Fibroblast of lung (primary cell): Measurements from ENCODE around the gene KRT76. TPM values are rescaled to one million over a fixed set of nuclear protein-coding genes. Genes with fewer than 3 reads are reported as not detected.
A peak's percentile ranks its signal among the peaks of the same experiment; 100 is the strongest.

ENCODE experiments used
- DNase-seq, 2 donors: peaks; one replicate each; pipeline versions ENCODE4 v3.0.0 to v3.0.0-alpha.2; 2010; ENCODE audit warnings: low read depth in 2 of 2
- H2AFZ ChIP-seq: 2 replicates; pipeline ENCODE4 v1.5.1; 2012; ENCODE audit warnings: low read length, control low read depth, inconsistent platforms
- H3K27ac ChIP-seq: 2 replicates; pipeline ENCODE4 v1.5.1; 2011; ENCODE audit warnings: low read length, control low read depth; ENCODE audit not compliant: insufficient read depth
- H3K27me3 ChIP-seq: 2 replicates; pipeline ENCODE4 v1.5.1; 2011; ENCODE audit warnings: mild to moderate bottlenecking, low read length; ENCODE audit not compliant: control insufficient read depth, insufficient read depth
- H3K36me3 ChIP-seq: 2 replicates; pipeline ENCODE4 v1.5.1; 2011; ENCODE audit warnings: low read length; ENCODE audit not compliant: control insufficient read depth, insufficient read depth
- H3K4me1 ChIP-seq: 2 replicates; pipeline ENCODE4 v1.5.1; 2011; ENCODE audit warnings: low read length; ENCODE audit not compliant: control insufficient read depth, insufficient read depth; ENCODE audit errors: extremely low read depth
- H3K4me2 ChIP-seq: 2 replicates; pipeline ENCODE4 v1.5.1; 2011; ENCODE audit warnings: low read length, control low read depth; ENCODE audit not compliant: insufficient read depth; ENCODE audit errors: extremely low read depth
- H3K4me3 ChIP-seq, 4 experiments: fragments of 200-600 bp in 1 of 4; sonication (generic) in 1 of 4; replicated peaks in 1 of 4; 2 replicates each; pipeline ENCODE4 v1.5.1; 2011 to 2016; ENCODE audit warnings: low read length in 4 of 4, low read depth in 3 of 4, mild to moderate bottlenecking in 3 of 4, control low read depth in 2 of 4, inconsistent platforms in 1 of 4, mixed read lengths in 1 of 4; ENCODE audit not compliant: insufficient read depth in 1 of 4; ENCODE audit errors: control extremely low read depth in 1 of 4
- H3K79me2 ChIP-seq: 2 replicates; pipeline ENCODE4 v1.5.1; 2012; ENCODE audit warnings: mild to moderate bottlenecking, low read length, inconsistent platforms; ENCODE audit not compliant: control insufficient read depth, insufficient read depth
- H3K9ac ChIP-seq: 2 replicates; pipeline ENCODE4 v1.5.1; 2011; ENCODE audit warnings: mild to moderate bottlenecking, low read length, control low read depth; ENCODE audit not compliant: insufficient read depth
- H3K9me3 ChIP-seq: 2 replicates; pipeline ENCODE4 v1.5.1; 2012; ENCODE audit warnings: low read depth, low read length; ENCODE audit not compliant: control insufficient read depth, insufficient read depth
- H4K20me1 ChIP-seq: 2 replicates; pipeline ENCODE4 v1.5.1; 2011; ENCODE audit warnings: low read length; ENCODE audit not compliant: control insufficient read depth, insufficient read depth; ENCODE audit errors: extremely low read depth
- CTCF ChIP-seq, 2 donors: IDR thresholded peaks in 1 of 2; conservative IDR thresholded peaks in 1 of 2; 1 replicate in 1 of 2; 2 replicates in 1 of 2; pipeline ENCODE4 v1.5.1; 2011 to 2012; ENCODE audit warnings: low read length in 2 of 2, control low read depth in 1 of 2, inconsistent platforms in 1 of 2, low read depth in 1 of 2, mild to moderate bottlenecking in 1 of 2
- EZH2 ChIP-seq: IDR thresholded peaks from 2 replicates; pipeline ENCODE4 v1.5.1; 2012; ENCODE audit warnings: low read length, control low read depth, mild to moderate bottlenecking; ENCODE audit errors: missing control alignments
- polyA plus RNA-seq, 2 donors: library from polyadenylated mRNA; depleted of rRNA in 1 of 2; stranded (reverse) in 1 of 2; unstranded in 1 of 2; fragments of >200 nt; gene quantifications; 2 replicates each; pipeline ENCODE4 v1.2.1, GENCODE V29; 2011 to 2012; ENCODE audit warnings: missing spikeins in 1 of 2
- total RNA-seq: library from RNA; depleted of rRNA; stranded (reverse); fragments of >200 nt; gene quantifications from 2 replicates; pipeline ENCODE4 v1.2.1, GENCODE V29; 2014

The KRT76 gene
- total and polyA plus RNA-seq, 2 donors (not counting 1 experiment from before 2014, with no cell fraction given): not detected

GRCh38 chr12:52721838-52722470 lies 55.2 kb downstream of the KRT76 start:
- no peak overlapping the region for H2AFZ ChIP-seq
- no peaks in the 10 kb centered on the region for H3K9me3 ChIP-seq
- no peak overlapping the region for H3K27ac ChIP-seq
- H3K27me3 ChIP-seq: no peaks in the 10 kb centered on the region
- TF ChIP-seq EZH2 (no peak), CTCF (conservative IDR thresholded peaks at IDR 0.05 in 1 of 2, IDR thresholded peaks at IDR 0.05 in 1 of 2; ENCODE audit: low read depth in 1 of 2, low read length in 2 of 2) (no peak)
- no peaks in the 10 kb centered on the region for H3K4me1 ChIP-seq
- no peaks in the 10 kb centered on the region for H3K79me2 ChIP-seq
- no peak overlapping the region for H3K9ac ChIP-seq
- H3K36me3 ChIP-seq: no peaks in the 10 kb centered on the region
- no peak overlapping the region for H3K4me3 ChIP-seq
- no peak for DNase-seq
- no peaks in the 10 kb centered on the region for H4K20me1 ChIP-seq
- H3K4me2 ChIP-seq: no peak overlapping the region

GRCh38 chr12:52720365-52720886 lies 56.7 kb downstream of the KRT76 start:
- peaks cover 7% of the 10 kb centered on the region for H3K27me3 ChIP-seq
- no peak overlapping the region for H3K27ac ChIP-seq
- no peaks in the 10 kb centered on the region for H4K20me1 ChIP-seq
- H2AFZ ChIP-seq: no peak overlapping the region
- H3K79me2 ChIP-seq: no peaks in the 10 kb centered on the region
- H3K9me3 ChIP-seq: no peaks in the 10 kb centered on the region
- TF ChIP-seq EZH2: no peak
- TF ChIP-seq CTCF (conservative IDR thresholded peaks at IDR 0.05 in 1 of 2, IDR thresholded peaks at IDR 0.05 in 1 of 2; ENCODE audit: low read depth in 1 of 2, low read length in 2 of 2): no peak
- no peak overlapping the region for H3K9ac ChIP-seq
- H3K4me3 ChIP-seq: no peak overlapping the region
- H3K4me1 ChIP-seq: no peaks in the 10 kb centered on the region
- no peaks in the 10 kb centered on the region for H3K36me3 ChIP-seq
- peak in 1 of 2 donors; percentile 1 for DNase-seq
- H3K4me2 ChIP-seq: no peak overlapping the region

Other genes starting within 250 kb of the KRT76 start
- not detected in 2 replicates for gene KRT71, start 224.2 kb downstream of the KRT76 start, total RNA-seq
- gene KRT71, start 224.2 kb downstream of the KRT76 start, polyA plus RNA-seq: not detected in 2 replicates
- gene KRT74, start 203.5 kb downstream of the KRT76 start, total RNA-seq: not detected in 2 replicates
- gene KRT74, start 203.5 kb downstream of the KRT76 start, polyA plus RNA-seq: not detected in 2 replicates
- not detected in 2 replicates for gene KRT72, start 175.9 kb downstream of the KRT76 start, total RNA-seq
- gene KRT72, start 175.9 kb downstream of the KRT76 start, polyA plus RNA-seq: not detected in 2 replicates
- gene KRT73, start 158.8 kb downstream of the KRT76 start, total RNA-seq: not detected in 2 replicates
- not detected in 2 replicates for gene KRT73, start 158.8 kb downstream of the KRT76 start, polyA plus RNA-seq
- gene KRT2, start 125.1 kb downstream of the KRT76 start, total RNA-seq: not detected in 2 replicates
- not detected in 2 replicates for gene KRT2, start 125.1 kb downstream of the KRT76 start, polyA plus RNA-seq
- not detected in 2 replicates for gene KRT1, start 96.9 kb downstream of the KRT76 start, total RNA-seq
- gene KRT1, start 96.9 kb downstream of the KRT76 start, polyA plus RNA-seq: not detected in 2 replicates
- not detected in 2 replicates for gene KRT77, start 73.8 kb downstream of the KRT76 start, total RNA-seq
- gene KRT77, start 73.8 kb downstream of the KRT76 start, polyA plus RNA-seq: not detected in 2 replicates
- not detected in 2 replicates for gene KRT3, start 18.8 kb upstream of the KRT76 start, total RNA-seq
- not detected in 2 replicates for gene KRT3, start 18.8 kb upstream of the KRT76 start, polyA plus RNA-seq
- gene KRT4, start 36.8 kb upstream of the KRT76 start, total RNA-seq: under 0.01 TPM in 2 replicates
- 0.17 and 0.23 TPM in 2 replicates for gene KRT4, start 36.8 kb upstream of the KRT76 start, polyA plus RNA-seq
- not detected in 2 replicates for gene KRT79, start 57.0 kb upstream of the KRT76 start, total RNA-seq
- gene KRT79, start 57.0 kb upstream of the KRT76 start, polyA plus RNA-seq: not detected in 2 replicates
- not detected in 2 replicates for gene KRT78, start 71.6 kb upstream of the KRT76 start, total RNA-seq
- not detected in 2 replicates for gene KRT78, start 71.6 kb upstream of the KRT76 start, polyA plus RNA-seq
- gene KRT8, start 127.7 kb upstream of the KRT76 start, total RNA-seq: 0.66 and 1.5 TPM in 2 replicates
- 2.5 and 16.3 TPM in 2 replicates for gene KRT8, start 127.7 kb upstream of the KRT76 start, polyA plus RNA-seq
- gene KRT18, start 171.8 kb upstream of the KRT76 start, total RNA-seq: 1.2 and 3.1 TPM in 2 replicates
- 11.8 and 88.0 TPM in 2 replicates for gene KRT18, start 171.8 kb upstream of the KRT76 start, polyA plus RNA-seq
- 1,180 and 1,819 TPM in 2 replicates for gene EIF4B, start 229.1 kb upstream of the KRT76 start, total RNA-seq
- 380 and 466 TPM in 2 replicates for gene EIF4B, start 229.1 kb upstream of the KRT76 start, polyA plus RNA-seq